Stimulated activated naive B cell treated with anti-CD40 and anti-IgM and Interleukin-4, amounts not matched to agents 10 μg/mL and 1 μg/mL and 100 μg/mL, for 72 hours (primary cell): ENCODE data around the gene BMP2K.
"Not testable (repeated sequence)": the region's sequence is repeated elsewhere in the genome, so short reads cannot be mapped to it uniquely, and the experiment has no call there.

ENCODE experiments used
- ATAC-seq, 2 donors: fragments of 150-1000 bp; cut with Tn5 transposase; replicated peaks; 2 replicates each; pipeline ENCODE4 v1.10.0; 2021; ENCODE audit warnings: moderate library complexity in 1 of 2
- DNase-seq: peaks from one replicate; pipeline ENCODE4 v3.0.0; 2021
- H3K27ac Mint-ChIP-seq: one replicate; pipeline ENCODE4 v1.8.0; 2022; ENCODE audit warnings: mild to moderate bottlenecking, mixed read lengths
- H3K27me3 Mint-ChIP-seq, 2 donors: one replicate each; pipeline ENCODE4 v1.8.0; 2022; ENCODE audit warnings: mixed read lengths in 2 of 2
- H3K36me3 Mint-ChIP-seq, 2 donors: one replicate each; pipeline ENCODE4 v1.8.0; 2022; ENCODE audit warnings: mixed read lengths in 2 of 2, mild to moderate bottlenecking in 1 of 2
- H3K4me1 Mint-ChIP-seq, 2 donors: one replicate each; pipeline ENCODE4 v1.8.0; 2022; ENCODE audit warnings: mixed read lengths in 2 of 2, mild to moderate bottlenecking in 1 of 2
- H3K4me3 Mint-ChIP-seq, 2 donors: one replicate each; pipeline ENCODE4 v1.8.0; 2022; ENCODE audit warnings: mild to moderate bottlenecking in 2 of 2, mixed read lengths in 2 of 2, moderate library complexity in 1 of 2
- H3K9me3 Mint-ChIP-seq, 2 donors: one replicate each; pipeline ENCODE4 v1.8.0; 2022; ENCODE audit warnings: mixed read lengths in 2 of 2, mild to moderate bottlenecking in 1 of 2

The BMP2K gene

GRCh38 chr4:78824001-78824400 is 47.9 kb downstream of the BMP2K start:
- ATAC-seq (no peak), DNase-seq (no peak)
- Mint-ChIP-seq H3K27ac (peak overlapping the region; percentile 16), H3K36me3 (peaks cover 19 to 35% of the 10 kb centered on the region in 2 donors), H3K9me3 (no peaks in the 10 kb centered on the region), H3K4me1 (peaks cover 11 to 37% of the 10 kb centered on the region in 2 donors), H3K4me3 (no peak overlapping the region), H3K27me3 (no peaks in the 10 kb centered on the region)

GRCh38 chr4:78827191-78827590 is 51.0 kb downstream of the BMP2K start:
- no peak for ATAC-seq
- H3K4me3 Mint-ChIP-seq, result no peak overlapping the region
- H3K27me3 Mint-ChIP-seq, result no peaks in the 10 kb centered on the region
- H3K4me1 Mint-ChIP-seq, result peaks cover 7 to 31% of the 10 kb centered on the region in 2 donors
- no peak for DNase-seq
- peaks cover 34 to 49% of the 10 kb centered on the region in 2 donors for H3K36me3 Mint-ChIP-seq
- no peak overlapping the region for H3K27ac Mint-ChIP-seq
- H3K9me3 Mint-ChIP-seq, result no peaks in the 10 kb centered on the region

GRCh38 chr4:78829296-78829695 is 53.1 kb downstream of the BMP2K start:
- no peak overlapping the region for H3K4me3 Mint-ChIP-seq
- H3K4me1 Mint-ChIP-seq, result peaks cover 3 to 29% of the 10 kb centered on the region in 2 donors
- no peak overlapping the region for H3K27ac Mint-ChIP-seq
- DNase-seq (no peak), ATAC-seq (no peak)
- H3K27me3 Mint-ChIP-seq, result no peaks in the 10 kb centered on the region
- H3K9me3 Mint-ChIP-seq, result no peaks in the 10 kb centered on the region
- peaks cover 37 to 51% of the 10 kb centered on the region in 2 donors for H3K36me3 Mint-ChIP-seq

GRCh38 chr4:78839676-78840075 is 63.5 kb downstream of the BMP2K start:
- Mint-ChIP-seq H3K4me1 (peaks cover 6 to 14% of the 10 kb centered on the region in 2 donors), H3K36me3 (peaks cover 30 to 56% of the 10 kb centered on the region in 2 donors)
- not testable (repeated sequence) for H3K9me3 Mint-ChIP-seq, H3K27ac Mint-ChIP-seq, H3K27me3 Mint-ChIP-seq, ATAC-seq, DNase-seq, H3K4me3 Mint-ChIP-seq

- H3K27ac Mint-ChIP-seq, DNase-seq, ATAC-seq, H3K4me3 Mint-ChIP-seq, H3K9me3 Mint-ChIP-seq, H3K27me3 Mint-ChIP-seq: not testable (repeated sequence)
- Mint-ChIP-seq H3K36me3 (peaks cover 30 to 53% of the 10 kb centered on the region in 2 donors), H3K4me1 (peaks cover 6 to 16% of the 10 kb centered on the region in 2 donors)
These were observed 64.1 kb downstream of the BMP2K start for GRCh38 chr4:78840286-78840685.

GRCh38 chr4:78845472-78845871 is 69.3 kb downstream of the BMP2K start:
- Mint-ChIP-seq H3K4me3 (no peak overlapping the region), H3K27me3 (no peaks in the 10 kb centered on the region), H3K9me3 (no peaks in the 10 kb centered on the region), H3K4me1 (peaks cover 3 to 19% of the 10 kb centered on the region in 2 donors), H3K27ac (no peak overlapping the region), H3K36me3 (peaks cover 11 to 13% of the 10 kb centered on the region in 2 donors)
- DNase-seq (no peak), ATAC-seq (peak; percentile 79 to 82)

GRCh38 chr4:78846258-78846657 is 70.1 kb downstream of the BMP2K start:
- Mint-ChIP-seq H3K36me3 (peaks cover 11 to 14% of the 10 kb centered on the region in 2 donors), H3K9me3 (no peaks in the 10 kb centered on the region), H3K4me1 (peaks cover 3 to 19% of the 10 kb centered on the region in 2 donors), H3K27ac (no peak overlapping the region), H3K27me3 (no peaks in the 10 kb centered on the region), H3K4me3 (no peak overlapping the region)
- no peak for DNase-seq
- no peak for ATAC-seq

- H3K4me1 Mint-ChIP-seq, result peaks cover 7 to 14% of the 10 kb centered on the region in 2 donors
- H3K9me3 Mint-ChIP-seq, result no peaks in the 10 kb centered on the region
- H3K4me3 Mint-ChIP-seq, result no peak overlapping the region
- H3K27me3 Mint-ChIP-seq, result no peaks in the 10 kb centered on the region
- H3K36me3 Mint-ChIP-seq, result peaks cover 0 to 17% of the 10 kb centered on the region in 2 donors
- H3K27ac Mint-ChIP-seq, result peak overlapping the region; percentile 59
- ATAC-seq (no peak), DNase-seq (no peak)
These were observed 86.2 kb downstream of the BMP2K start for GRCh38 chr4:78862314-78862737.

- Mint-ChIP-seq H3K36me3 (peaks cover 4 to 23% of the 10 kb centered on the region in 2 donors), H3K27ac (no peak overlapping the region), H3K4me1 (peaks cover 7 to 14% of the 10 kb centered on the region in 2 donors), H3K27me3 (no peaks in the 10 kb centered on the region), H3K9me3 (no peaks in the 10 kb centered on the region), H3K4me3 (no peak overlapping the region)
- DNase-seq (no peak), ATAC-seq (no peak)
These were observed 87.2 kb downstream of the BMP2K start for GRCh38 chr4:78863254-78863869.

GRCh38 chr4:78863991-78864390 is 87.8 kb downstream of the BMP2K start:
- no peak overlapping the region for H3K4me3 Mint-ChIP-seq
- peaks cover 7 to 14% of the 10 kb centered on the region in 2 donors for H3K4me1 Mint-ChIP-seq
- no peaks in the 10 kb centered on the region for H3K9me3 Mint-ChIP-seq
- ATAC-seq (no peak), DNase-seq (no peak)
- H3K27ac Mint-ChIP-seq, result no peak overlapping the region
- H3K36me3 Mint-ChIP-seq, result peaks cover 5 to 28% of the 10 kb centered on the region in 2 donors
- H3K27me3 Mint-ChIP-seq, result no peaks in the 10 kb centered on the region

- H3K9me3 Mint-ChIP-seq, result no peaks in the 10 kb centered on the region
- H3K4me3 Mint-ChIP-seq, result no peak overlapping the region
- no peak overlapping the region for H3K27ac Mint-ChIP-seq
- peak; percentile 3 for DNase-seq
- H3K4me1 Mint-ChIP-seq, result peaks cover 7 to 14% of the 10 kb centered on the region in 2 donors
- peak; percentile 54 for ATAC-seq
- no peaks in the 10 kb centered on the region for H3K27me3 Mint-ChIP-seq
- H3K36me3 Mint-ChIP-seq, result peaks cover 5 to 30% of the 10 kb centered on the region in 2 donors
These were observed 88.4 kb downstream of the BMP2K start for GRCh38 chr4:78864405-78865024.

GRCh38 chr4:78865451-78865850 is 89.3 kb downstream of the BMP2K start:
- H3K36me3 Mint-ChIP-seq, result peaks cover 7 to 28% of the 10 kb centered on the region in 2 donors
- DNase-seq, result no peak
- no peaks in the 10 kb centered on the region for H3K27me3 Mint-ChIP-seq
- peaks cover 7 to 14% of the 10 kb centered on the region in 2 donors for H3K4me1 Mint-ChIP-seq
- ATAC-seq, result no peak
- no peak overlapping the region for H3K27ac Mint-ChIP-seq
- no peak overlapping the region for H3K4me3 Mint-ChIP-seq
- no peaks in the 10 kb centered on the region for H3K9me3 Mint-ChIP-seq

- not testable (repeated sequence) for ATAC-seq, DNase-seq, H3K27ac Mint-ChIP-seq, H3K4me3 Mint-ChIP-seq, H3K9me3 Mint-ChIP-seq, H3K27me3 Mint-ChIP-seq, H3K4me1 Mint-ChIP-seq
- peaks cover 21 to 41% of the 10 kb centered on the region in 2 donors for H3K36me3 Mint-ChIP-seq
These were observed 92.6 kb downstream of the BMP2K start for GRCh38 chr4:78868712-78869111.

- Mint-ChIP-seq H3K27me3 (no peaks in the 10 kb centered on the region), H3K36me3 (peaks cover 21 to 39% of the 10 kb centered on the region in 2 donors), H3K27ac (no peak overlapping the region), H3K4me1 (no peaks in the 10 kb centered on the region), H3K4me3 (no peak overlapping the region), H3K9me3 (no peaks in the 10 kb centered on the region)
- DNase-seq (no peak), ATAC-seq (no peak)
These were observed 93.9 kb downstream of the BMP2K start for GRCh38 chr4:78870056-78870455.
